Left renal cortex interstitium (tissue), 4 donors: ENCODE results near the gene FRYL. TPM values are rescaled to one million over a fixed set of nuclear protein-coding genes. Genes with fewer than 3 reads are reported as not detected.
"Not testable (repeated sequence)": the region's sequence is repeated elsewhere in the genome, so short reads cannot be mapped to it uniquely, and the experiment has no call there.

Experiments used
- DNase-seq, 4 donors: peaks; one replicate each; pipeline ENCODE4 v3.0.0-alpha.2; 2013; ENCODE audit warnings: low read depth in 4 of 4, low spot score in 2 of 4, missing footprints in 1 of 4
- polyA plus RNA-seq, 4 donors: library from polyadenylated mRNA; unstranded; fragments of 120-200 nt; gene quantifications; one replicate each; pipeline ENCODE4 v1.2.1, GENCODE V29; 2013; ENCODE audit not compliant: insufficient read length in 4 of 4

FRYL gene
- polyA plus RNA-seq, 4 donors: 38.4 to 52.3 (median 43.8) TPM

GRCh38 chr4:48462363-48462762, 317.7 kb downstream of the FRYL start:
- no peak for DNase-seq

GRCh38 chr4:48461000-48461399, 319.1 kb downstream of the FRYL start:
- no peak for DNase-seq

GRCh38 chr4:48454591-48454990, 325.5 kb downstream of the FRYL start:
- DNase-seq: no peak

- not testable (repeated sequence) for DNase-seq
Observed at GRCh38 chr4:48451656-48452055, 328.4 kb downstream of the FRYL start.

- DNase-seq: no peak
Observed at GRCh38 chr4:48450740-48451139, 329.3 kb downstream of the FRYL start.

- no peak for DNase-seq
Observed at GRCh38 chr4:48449151-48449550, 330.9 kb downstream of the FRYL start.

Other genes starting within 250 kb of the FRYL start
- gene OCIAD1, start 50.8 kb upstream of the FRYL start, polyA plus RNA-seq: 100 to 1,000 TPM; 215 to 284 (median 253) TPM
- 100 to 1,000 TPM; 176 to 230 (median 209) TPM for gene OCIAD2, start 126.5 kb upstream of the FRYL start, polyA plus RNA-seq
- 1 to 10 TPM; 5.7 to 9.9 (median 5.8) TPM for gene CWH43, start 206.0 kb upstream of the FRYL start, polyA plus RNA-seq